ENCODE measurements around the gene GDF10. TPM values are rescaled to one million over a fixed set of nuclear protein-coding genes. Genes with fewer than 3 reads are reported as not detected.

The GDF10 gene
- total and polyA plus RNA-seq, 9 of the 15 experiments (the other 6 are each of a cell fraction or from before 2014, with no cell fraction given): 0.03 to 0.20 (median 0.11) TPM; not detected in 6

DNA sequence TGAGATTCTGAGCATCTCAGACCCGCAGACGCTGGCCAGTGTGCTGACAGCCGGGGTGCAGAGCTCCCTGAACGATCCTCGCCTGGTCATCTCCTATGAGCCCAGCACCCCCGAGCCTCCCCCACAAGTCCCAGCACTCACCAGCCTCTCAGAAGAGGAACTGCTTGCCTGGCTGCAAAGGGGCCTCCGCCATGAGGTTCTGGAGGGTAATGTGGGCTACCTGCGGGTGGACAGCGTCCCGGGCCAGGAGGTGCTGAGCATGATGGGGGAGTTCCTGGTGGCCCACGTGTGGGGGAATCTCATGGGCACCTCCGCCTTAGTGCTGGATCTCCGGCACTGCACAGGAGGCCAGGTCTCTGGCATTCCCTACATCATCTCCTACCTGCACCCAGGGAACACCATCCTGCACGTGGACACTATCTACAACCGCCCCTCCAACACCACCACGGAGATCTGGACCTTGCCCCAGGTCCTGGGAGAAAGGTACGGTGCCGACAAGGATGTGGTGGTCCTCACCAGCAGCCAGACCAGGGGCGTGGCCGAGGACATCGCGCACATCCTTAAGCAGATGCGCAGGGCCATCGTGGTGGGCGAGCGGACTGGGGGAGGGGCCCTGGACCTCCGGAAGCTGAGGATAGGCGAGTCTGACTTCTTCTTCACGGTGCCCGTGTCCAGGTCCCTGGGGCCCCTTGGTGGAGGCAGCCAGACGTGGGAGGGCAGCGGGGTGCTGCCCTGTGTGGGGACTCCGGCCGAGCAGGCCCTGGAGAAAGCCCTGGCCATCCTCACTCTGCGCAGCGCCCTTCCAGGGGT is 48.9 kb downstream of the GDF10 start (continued):
- TF ChIP-seq HDAC6 (IDR thresholded peaks at IDR 0.05; ENCODE audit: low read depth, low read length): no peak
- no peak for TF ChIP-seq ZNF589 (CRISPR knock-in tag; IDR thresholded peaks at IDR 0.05; ENCODE audit: low read depth)
- TF ChIP-seq CC2D1A (IDR thresholded peaks at IDR 0.05): no peak
- no peak for TF ChIP-seq MYNN (IDR thresholded peaks at IDR 0.05)
- no peak for TF ChIP-seq MYNN (CRISPR knock-in tag; IDR thresholded peaks at IDR 0.05)
- TF ChIP-seq TFE3 (CRISPR knock-in tag; IDR thresholded peaks at IDR 0.05): no peak

GRCh38 chr10:47349516-47349915 is 49.5 kb downstream of the GDF10 start:
- no peak for ATAC-seq
- H3K27me3 ChIP-seq (ENCODE audit: control insufficient read depth in 2 of 2, insufficient read depth in 2 of 2, low read length in 2 of 2): peaks cover 47 to 88% of the 10 kb centered on the region in 2 experiments; a peak in 4 of 5 replicates
- no peak overlapping the region for H3K27ac ChIP-seq (ENCODE audit: extremely low read depth, low read depth, low read length)
- H3K36me3 ChIP-seq (ENCODE audit: control insufficient read depth, insufficient read depth, low read length): no peaks in the 10 kb centered on the region
- H2AFZ ChIP-seq (ENCODE audit: low read depth, low read length): no peak overlapping the region
- TF ChIP-seq HDAC2 (IDR thresholded peaks at IDR 0.05) (no peak), JUND (IDR thresholded peaks at IDR 0.05; ENCODE audit: borderline replicate concordance, low read depth, low read length) (no peak), JUND (tag; IDR thresholded peaks at IDR 0.05; ENCODE audit: borderline replicate concordance, low read depth, low read length) (no peak), GATAD2B (IDR thresholded peaks at IDR 0.05; ENCODE audit: borderline replicate concordance) (no peak), CC2D1A (IDR thresholded peaks at IDR 0.05) (no peak), THAP12 (CRISPR knock-in tag; IDR thresholded peaks at IDR 0.05) (no peak), HNRNPL (IDR thresholded peaks at IDR 0.05; ENCODE audit: low read depth, low read length) (no peak), GATAD2A (IDR thresholded peaks at IDR 0.05) (no peak), POLR2AphosphoS5 (IDR thresholded peaks at IDR 0.05; ENCODE audit: control insufficient read depth, insufficient read depth, low read depth, low read length) (no peak), PURB (CRISPR knock-in tag; IDR thresholded peaks at IDR 0.05; ENCODE audit: low read depth) (no peak), ZNF551 (CRISPR knock-in tag; IDR thresholded peaks at IDR 0.05) (no peak), FOXJ3 (CRISPR knock-in tag; IDR thresholded peaks at IDR 0.05) (no peak)
- H3K79me2 ChIP-seq (ENCODE audit: control insufficient read depth, insufficient read depth, low read length): no peaks in the 10 kb centered on the region
- CTCF ChIA-PET (ENCODE audit: low intra/inter-chr PET ratio): no interaction called here
- H4K20me1 ChIP-seq (replicated peaks; ENCODE audit: control insufficient read depth, insufficient read depth, low read length): peaks cover 20% of the 10 kb centered on the region
- H3K4me2 ChIP-seq (ENCODE audit: insufficient read depth, low read length): no peak overlapping the region
- BruUV-seq (replicated peaks): no TSS peak
- no peaks in the 10 kb centered on the region for H3K9me1 ChIP-seq (ENCODE audit: control insufficient read depth, insufficient read depth, low read length)
- in situ Hi-C loops (cut with MboI) (no loop called here), intact Hi-C loops (cut with micrococcal nuclease) (no loop called here)
- H3K4me3 ChIP-seq: no peak overlapping the region
- DNase-seq (ENCODE audit: extremely low read depth in 1 of 4, low spot score in 3 of 4): no peak
- 2% methylated on average over 22 of the region's 22 CpGs for WGBS (ENCODE audit: insufficient coverage, low coverage, missing lambda C conversion rate)
- no peaks in the 10 kb centered on the region for H3K9me3 ChIP-seq (replicated peaks; ENCODE audit: control insufficient read depth, insufficient read depth, low read depth, low read length)
- no peak for FAIRE-seq
- peaks cover 0 to 26% of the 10 kb centered on the region in 2 experiments; a peak in 1 of 5 replicates for H3K4me1 ChIP-seq (replicated peaks in 1 of 2; ENCODE audit: control insufficient read depth in 2 of 2, insufficient read depth in 2 of 2, low read length in 2 of 2)
- POLR2A ChIA-PET: interaction anchor here (0.6 kb wide), 1 partner anchor 1914 kb away, joined by 3 read pairs; no protein-coding TSS in a partner anchor
- H3K9ac ChIP-seq (ENCODE audit: insufficient read depth in 1 of 2, low read depth in 2 of 2, low read length in 2 of 2): no peak overlapping the region

Data from K562 (cell line).